ENCODE results near the gene ZBTB17.

DNA sequence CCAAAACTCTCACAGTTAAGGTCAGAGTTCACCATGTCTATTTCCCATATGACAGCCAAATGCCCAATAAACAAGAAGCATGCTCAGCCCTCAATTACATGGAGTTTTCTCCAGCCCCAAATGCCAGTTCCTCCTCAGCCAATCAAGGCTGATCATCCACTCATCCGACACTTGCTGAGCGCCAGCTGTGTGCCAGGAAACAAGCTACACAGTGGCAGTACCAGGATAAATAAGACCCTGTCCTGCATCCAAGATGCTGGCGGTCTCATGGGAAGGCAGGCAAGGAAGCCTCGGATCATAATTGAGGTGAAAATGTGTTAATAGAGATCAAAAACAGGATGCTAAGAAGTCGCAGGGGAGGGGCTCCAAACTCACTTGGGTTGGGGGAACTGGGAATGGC, 7.7 kb downstream of the ZBTB17 start:
- TF ChIP-seq, protein P1, sequence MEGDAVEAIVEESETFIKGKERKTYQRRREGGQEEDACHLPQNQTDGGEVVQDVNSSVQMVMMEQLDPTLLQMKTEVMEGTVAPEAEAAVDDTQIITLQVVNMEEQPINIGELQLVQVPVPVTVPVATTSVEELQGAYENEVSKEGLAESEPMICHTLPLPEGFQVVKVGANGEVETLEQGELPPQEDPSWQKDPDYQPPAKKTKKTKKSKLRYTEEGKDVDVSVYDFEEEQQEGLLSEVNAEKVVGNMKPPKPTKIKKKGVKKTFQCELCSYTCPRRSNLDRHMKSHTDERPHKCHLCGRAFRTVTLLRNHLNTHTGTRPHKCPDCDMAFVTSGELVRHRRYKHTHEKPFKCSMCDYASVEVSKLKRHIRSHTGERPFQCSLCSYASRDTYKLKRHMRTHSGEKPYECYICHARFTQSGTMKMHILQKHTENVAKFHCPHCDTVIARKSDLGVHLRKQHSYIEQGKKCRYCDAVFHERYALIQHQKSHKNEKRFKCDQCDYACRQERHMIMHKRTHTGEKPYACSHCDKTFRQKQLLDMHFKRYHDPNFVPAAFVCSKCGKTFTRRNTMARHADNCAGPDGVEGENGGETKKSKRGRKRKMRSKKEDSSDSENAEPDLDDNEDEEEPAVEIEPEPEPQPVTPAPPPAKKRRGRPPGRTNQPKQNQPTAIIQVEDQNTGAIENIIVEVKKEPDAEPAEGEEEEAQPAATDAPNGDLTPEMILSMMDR (IDR thresholded peaks at IDR 0.05), result no peak
- TF ChIP-seq ZFX (IDR thresholded peaks at IDR 0.05; ENCODE audit: borderline replicate concordance), result no peak
